ENCODE results near the gene DHRSX.
"Not testable (repeated sequence)": the region's sequence is repeated elsewhere in the genome, so short reads cannot be mapped to it uniquely, and the experiment has no call there.

The DHRSX gene

GRCh38 chrX:2345562-2345961, 155.2 kb downstream of the DHRSX start:
- ATAC-seq = no peak

- ATAC-seq = no peak
Observed at GRCh38 chrX:2343413-2343812, 157.4 kb downstream of the DHRSX start.

- no peak for ATAC-seq
Observed at GRCh38 chrX:2342874-2343273, 157.9 kb downstream of the DHRSX start.

GRCh38 chrX:2342281-2342688, 158.5 kb downstream of the DHRSX start:
- ATAC-seq = no peak

GRCh38 chrX:2340991-2341390, 159.8 kb downstream of the DHRSX start:
- ATAC-seq = no peak

- no peak for ATAC-seq
Observed at GRCh38 chrX:2336181-2336580, 164.6 kb downstream of the DHRSX start.

- no peak for ATAC-seq
Observed at GRCh38 chrX:2334237-2334636, 166.5 kb downstream of the DHRSX start.

- no peak for ATAC-seq
Observed at GRCh38 chrX:2332252-2332651, 168.5 kb downstream of the DHRSX start.

GRCh38 chrX:2330910-2331309, 169.9 kb downstream of the DHRSX start:
- ATAC-seq = no peak

GRCh38 chrX:2330487-2330886, 170.3 kb downstream of the DHRSX start:
- no peak for ATAC-seq

- ATAC-seq = no peak
Observed at GRCh38 chrX:2327423-2327822, 173.4 kb downstream of the DHRSX start.

- ATAC-seq = no peak
Observed at GRCh38 chrX:2325076-2325784, 175.5 kb downstream of the DHRSX start.

GRCh38 chrX:2324151-2324550, 176.6 kb downstream of the DHRSX start:
- ATAC-seq = no peak

- ATAC-seq = no peak
Observed at GRCh38 chrX:2321411-2321810, 179.4 kb downstream of the DHRSX start.

- no peak for ATAC-seq
Observed at GRCh38 chrX:2320580-2321327, 180.0 kb downstream of the DHRSX start.

- ATAC-seq = no peak
Observed at GRCh38 chrX:2320089-2320488, 180.7 kb downstream of the DHRSX start.

GRCh38 chrX:2318371-2318770, 182.4 kb downstream of the DHRSX start:
- no peak for ATAC-seq

GRCh38 chrX:2317527-2318055, 183.2 kb downstream of the DHRSX start:
- ATAC-seq = no peak

- ATAC-seq = no peak
Observed at GRCh38 chrX:2316534-2316933, 184.2 kb downstream of the DHRSX start.

GRCh38 chrX:2315434-2315833, 185.3 kb downstream of the DHRSX start:
- no peak for ATAC-seq

GRCh38 chrX:2314831-2315365, 185.9 kb downstream of the DHRSX start:
- ATAC-seq = no peak

GRCh38 chrX:2313864-2314640, 186.7 kb downstream of the DHRSX start:
- no peak for ATAC-seq

- not testable (repeated sequence) for ATAC-seq
Observed at GRCh38 chrX:2312061-2312591, 188.7 kb downstream of the DHRSX start.

All from activated CD4-positive, CD25-positive, alpha-beta regulatory T cell treated with anti-CD3 and anti-CD28 coated beads, Interleukin-2, amount 50 U/mL, for 24 hours (primary cell).